T-helper 1 cell (primary cell): ENCODE measurements around the gene PNMA6A.
"Not testable (repeated sequence)": the region's sequence is repeated elsewhere in the genome, so short reads cannot be mapped to it uniquely, and the experiment has no call there.

Experiments
- DNase-seq, 5 donors: peaks; one replicate each; pipeline ENCODE4 v3.0.0-alpha.2; 2012 to 2020

Gene PNMA6A

DNA sequence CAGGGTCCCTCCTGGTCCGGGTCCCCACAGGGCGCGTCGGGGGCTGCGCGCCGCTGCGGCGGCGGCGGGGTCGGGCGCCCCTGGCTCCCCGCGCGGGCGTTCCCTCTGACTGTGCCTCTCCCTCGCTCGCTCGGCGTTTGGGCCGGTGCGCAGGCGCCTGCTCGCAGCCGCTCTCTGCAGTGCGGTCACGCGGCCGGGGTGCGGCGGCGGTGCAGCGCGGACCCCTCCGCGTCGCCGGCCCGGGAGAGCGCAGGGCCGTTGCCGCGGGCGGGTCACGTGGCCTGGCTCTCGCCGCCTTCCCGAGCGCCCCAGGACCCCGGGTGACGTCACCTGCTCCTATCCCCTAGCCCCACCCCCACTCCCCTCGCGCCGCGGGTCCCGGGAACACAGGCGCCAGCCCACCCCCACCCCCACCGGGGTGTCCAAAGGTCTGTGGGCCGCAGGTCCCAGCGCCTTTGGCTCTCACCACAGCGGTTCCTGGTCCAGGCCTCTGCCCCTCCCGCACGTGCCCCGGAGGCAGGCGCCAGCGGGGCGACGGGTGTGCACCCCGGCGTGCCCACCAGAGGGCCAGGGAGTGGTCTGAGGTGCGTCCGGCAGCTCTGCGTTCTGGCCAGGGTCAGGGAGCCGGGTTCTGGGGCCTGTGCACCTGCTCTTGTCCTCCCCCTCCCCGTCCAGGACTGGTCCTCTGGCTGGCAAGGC is 5.3 kb downstream of the PNMA6A start:
- DNase-seq, result not testable (repeated sequence)

DNA sequence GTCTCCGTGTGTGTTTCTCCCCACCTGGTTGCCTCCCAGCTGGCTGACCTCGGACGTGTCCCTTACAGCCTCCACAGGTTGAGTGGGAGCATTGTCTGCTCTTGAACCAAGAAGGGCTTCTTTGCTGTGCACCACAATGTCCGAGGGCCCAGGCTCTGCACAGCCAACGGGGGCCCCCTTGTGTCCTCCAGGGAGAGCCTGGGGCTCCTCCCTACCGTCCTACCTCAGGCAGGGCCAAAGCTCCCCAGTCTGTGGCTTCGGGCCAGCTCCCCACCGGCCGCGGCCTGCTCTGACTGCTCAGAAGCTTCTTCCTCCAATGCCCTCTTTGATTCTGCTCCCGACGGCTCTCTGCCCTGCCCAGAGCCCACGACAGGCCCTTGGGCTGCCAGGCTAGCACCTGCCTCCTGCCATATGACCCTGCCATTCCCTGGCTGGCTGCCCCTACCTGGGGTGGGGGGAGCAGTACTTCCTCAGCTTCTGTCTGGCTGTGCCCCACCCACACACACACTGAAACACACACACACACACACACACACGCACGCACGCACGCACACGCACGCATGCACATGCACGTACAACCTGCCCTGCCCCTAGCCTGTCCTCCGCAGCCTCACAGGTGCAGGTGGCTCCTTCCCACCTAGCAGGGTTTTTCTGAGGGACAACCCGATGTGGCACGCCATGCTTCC is 11.1 kb downstream of the PNMA6A start:
- not testable (repeated sequence) for DNase-seq

DNA sequence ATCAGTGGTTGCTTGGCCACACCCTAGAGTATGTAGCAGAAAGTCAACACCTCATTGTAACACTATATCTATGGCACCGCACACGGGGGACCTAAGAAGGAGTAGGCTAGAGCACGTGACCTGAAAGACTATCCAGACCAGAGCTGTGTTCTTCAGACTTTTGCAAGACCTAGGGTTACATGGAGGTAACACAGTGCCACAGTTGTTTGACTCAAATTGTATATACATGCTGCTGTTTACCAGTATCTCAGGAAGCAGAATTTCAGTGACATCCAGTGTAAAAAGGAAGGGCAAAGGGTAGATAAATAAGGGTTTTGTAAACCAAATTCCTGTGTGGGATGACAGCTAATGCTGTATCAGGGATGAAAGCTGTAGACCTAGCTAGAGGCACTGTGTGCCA is 30.2 kb downstream of the PNMA6A start:
- DNase-seq, result no peak

DNA sequence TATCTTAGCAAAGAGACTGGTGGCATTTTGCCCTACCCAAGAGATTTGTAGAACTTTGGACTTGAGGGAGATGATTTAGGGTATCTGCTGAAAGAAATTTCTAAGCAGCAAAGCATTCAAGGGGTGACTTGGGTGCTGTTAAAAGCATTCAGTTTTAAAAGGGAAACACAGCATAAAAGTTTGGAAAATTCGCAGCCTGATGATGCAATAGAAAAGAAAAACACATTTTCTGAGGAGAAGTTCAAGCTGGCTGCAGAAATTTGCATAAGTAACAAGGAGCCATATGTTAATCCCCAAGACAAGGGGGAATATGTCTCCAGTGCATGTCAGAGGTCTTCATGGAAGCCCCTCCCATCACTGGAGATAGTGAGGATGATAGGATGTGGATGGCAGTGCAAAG is 32.7 kb downstream of the PNMA6A start:
- not testable (repeated sequence) for DNase-seq

DNA sequence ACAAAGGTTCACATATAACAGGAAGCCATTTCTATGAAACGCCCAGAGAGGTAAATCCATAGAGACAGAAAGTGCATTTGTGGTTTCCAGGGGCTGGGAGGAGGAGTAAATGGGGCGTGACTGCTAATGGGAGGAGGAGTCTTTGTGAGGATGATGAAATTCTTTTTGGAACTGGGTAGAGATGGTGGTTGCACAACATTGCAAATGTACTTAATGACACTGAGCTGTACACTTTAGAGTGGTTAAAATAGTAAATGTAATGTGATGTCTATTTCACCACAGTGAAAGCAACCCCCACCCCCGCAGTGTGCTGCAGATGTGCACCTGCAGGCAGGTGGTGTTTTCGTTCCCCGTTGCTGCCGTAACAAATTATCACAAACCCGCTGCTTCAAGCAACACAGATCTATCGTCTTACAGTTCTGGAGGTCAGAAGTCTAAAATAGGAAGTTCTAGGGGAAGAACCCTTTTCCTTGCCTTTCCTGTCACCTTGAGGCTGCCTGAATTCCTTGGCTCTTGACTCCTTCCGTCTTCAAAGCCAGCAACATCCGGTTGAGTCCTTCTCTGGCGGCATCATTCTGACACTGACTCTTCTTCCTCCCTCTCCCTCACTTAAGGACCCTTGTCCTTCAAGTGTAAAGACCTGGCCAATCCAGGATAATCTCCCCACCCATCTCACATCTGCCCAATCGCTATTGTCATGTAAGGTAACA is 34.0 kb downstream of the PNMA6A start:
- DNase-seq, result not testable (repeated sequence)

DNA sequence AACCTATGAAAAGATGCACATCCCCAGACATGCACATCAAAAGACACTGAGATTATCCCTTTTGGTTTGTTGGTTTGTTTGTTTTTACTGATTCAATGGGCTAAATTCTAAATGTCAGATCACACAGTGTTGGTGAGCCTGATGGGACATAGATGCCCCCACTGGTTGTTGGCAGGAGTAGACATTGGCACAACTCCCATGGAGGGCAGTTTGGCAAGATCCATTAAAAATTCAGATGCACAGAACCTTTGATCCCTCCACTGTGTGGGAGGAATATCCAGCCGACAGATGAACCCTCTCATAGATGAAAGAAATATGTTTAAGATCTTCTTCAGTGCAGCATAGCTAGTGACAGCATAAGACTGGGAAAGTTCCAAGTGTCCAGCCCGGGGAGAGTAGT is 38.5 kb downstream of the PNMA6A start:
- not testable (repeated sequence) for DNase-seq

DNA sequence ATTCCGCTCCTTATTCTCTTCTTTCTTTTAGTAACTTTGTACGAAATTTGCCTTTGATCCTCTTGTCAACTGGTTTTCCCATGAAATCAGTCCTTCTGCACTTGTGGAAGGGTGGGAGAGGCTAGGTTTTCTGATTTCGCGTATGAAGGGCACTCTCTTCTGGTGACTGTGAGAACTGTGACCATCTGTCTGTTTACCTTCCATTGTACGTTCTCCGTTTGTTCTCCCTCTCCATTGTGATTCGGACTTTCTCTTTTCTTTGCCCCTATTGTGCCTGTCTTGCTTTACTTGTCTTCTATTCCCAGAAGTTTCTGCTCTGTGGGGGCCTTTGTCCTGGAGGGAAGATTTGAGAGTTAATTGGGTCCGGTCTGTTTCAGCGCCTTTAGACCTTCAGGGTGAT is 41.6 kb downstream of the PNMA6A start:
- not testable (repeated sequence) for DNase-seq

DNA sequence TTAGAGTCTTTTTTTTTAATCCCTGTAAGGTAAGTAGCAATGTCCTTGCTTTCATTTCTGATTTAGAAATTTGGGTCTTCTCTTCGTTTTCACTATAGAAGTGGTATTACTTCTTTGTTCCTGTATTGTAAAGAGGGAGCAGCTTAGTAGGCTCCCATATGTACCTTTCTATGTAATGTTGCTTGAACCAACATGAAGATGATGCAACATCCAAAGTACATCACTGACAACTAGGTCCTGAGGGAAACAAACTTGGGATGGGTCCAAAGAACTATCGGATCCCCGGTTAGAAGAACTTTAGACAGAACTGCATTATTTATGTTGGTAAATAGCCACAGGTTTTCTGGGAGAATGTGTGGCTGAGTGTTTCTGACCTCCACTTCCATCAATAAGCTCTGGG is 45.5 kb downstream of the PNMA6A start:
- not testable (repeated sequence) for DNase-seq

DNA sequence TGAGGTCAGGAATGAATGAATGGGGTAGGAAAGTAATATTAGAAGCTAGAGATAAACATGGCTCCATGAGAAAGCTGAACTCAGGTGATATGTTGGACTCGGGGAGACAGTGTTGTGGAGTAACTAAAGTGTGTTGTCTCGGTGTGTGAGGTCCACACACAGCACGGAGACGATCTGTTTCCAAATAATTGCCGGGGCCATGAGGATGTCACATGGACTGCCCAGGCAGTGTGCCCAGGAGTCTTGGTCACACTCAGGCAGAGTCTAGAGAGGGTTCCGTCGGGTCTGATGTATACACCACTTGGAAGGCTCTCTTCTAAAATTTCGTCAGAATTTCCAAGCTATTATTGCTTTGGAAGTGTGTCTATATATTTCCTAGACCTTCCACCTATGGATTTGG is 48.0 kb downstream of the PNMA6A start:
- DNase-seq, result not testable (repeated sequence)

DNA sequence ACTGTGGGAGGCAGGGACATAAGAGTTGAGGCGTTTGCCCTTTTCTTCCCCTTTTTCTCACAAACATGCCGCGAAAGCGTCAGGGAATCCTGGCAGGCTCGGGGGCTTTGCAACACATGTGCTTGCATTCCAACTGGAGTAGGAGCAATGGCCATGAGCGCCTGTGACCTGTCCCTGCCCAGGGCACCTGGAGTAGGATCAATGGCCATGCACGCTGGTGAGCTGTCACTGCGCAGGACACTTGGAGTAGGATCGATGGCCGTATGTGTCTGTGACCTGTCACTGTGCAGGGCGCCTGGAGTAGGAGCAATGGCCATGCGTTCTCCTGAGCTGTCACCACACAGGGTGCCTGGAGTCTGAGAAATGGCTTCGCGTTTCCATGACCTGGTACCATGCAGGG is 51.2 kb downstream of the PNMA6A start:
- not testable (repeated sequence) for DNase-seq
